ENCODE data around the gene IKZF5.
A peak's percentile ranks its signal among the peaks of the same experiment; 100 is the strongest.

The IKZF5 gene

DNA sequence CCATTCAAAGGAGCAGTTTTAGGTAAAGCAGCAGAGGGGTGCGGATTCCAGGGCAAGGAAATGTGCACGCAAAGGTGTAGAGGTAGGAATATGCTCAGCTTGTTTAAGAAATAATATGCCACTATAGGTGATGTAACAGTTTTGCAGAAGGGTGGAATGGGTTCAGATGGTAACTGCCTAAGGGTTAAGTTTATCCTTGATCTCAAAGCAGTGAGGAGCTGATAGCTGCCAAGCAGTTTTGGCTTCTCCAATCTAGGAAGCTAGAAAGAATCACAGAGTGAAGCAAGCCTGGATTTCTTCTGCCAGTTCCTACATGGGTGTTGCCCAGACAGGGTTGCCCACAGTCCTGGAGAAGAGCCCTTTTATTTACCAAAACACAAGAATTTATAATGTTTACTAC, 6.2 kb upstream of the IKZF5 start:
- no peak for DNase-seq (ENCODE audit: low spot score)

GRCh38 chr10:123013456-123014419, 5.1 kb upstream of the IKZF5 start:
- DNase-seq (ENCODE audit: low spot score) = no peak

- DNase-seq (ENCODE audit: low spot score) = no peak
These were observed 3.4 kb upstream of the IKZF5 start for GRCh38 chr10:123011987-123012386.

GRCh38 chr10:123009105-123009820, 668 bp upstream of the IKZF5 start:
- DNase-seq (ENCODE audit: low spot score) = no peak

GRCh38 chr10:123007558-123008354, 839 bp downstream of the IKZF5 start:
- peak; percentile 51 for DNase-seq (ENCODE audit: low spot score)

GRCh38 chr10:123004298-123004697, 4.3 kb downstream of the IKZF5 start:
- DNase-seq (ENCODE audit: low spot score) = no peak

DNA sequence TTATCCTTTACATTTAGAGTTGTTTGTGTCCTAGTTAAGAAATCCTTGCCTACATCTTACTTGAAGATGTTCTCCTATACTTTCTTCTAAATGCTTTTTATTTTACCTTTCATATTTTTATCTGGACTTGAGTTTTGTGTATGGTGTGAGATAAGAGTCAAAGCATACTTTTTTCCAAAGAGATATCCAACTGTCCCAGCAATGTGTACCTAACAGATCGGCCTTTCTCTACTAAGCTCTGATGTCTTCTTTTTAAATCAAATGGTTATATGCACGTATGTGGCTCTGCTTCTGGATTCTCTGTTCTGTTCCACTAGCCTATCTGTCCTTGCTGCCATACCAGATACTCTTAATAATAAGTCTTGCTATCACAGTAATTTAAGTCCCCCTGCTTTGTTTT, 7.2 kb downstream of the IKZF5 start:
- DNase-seq (ENCODE audit: low spot score) = no peak

DNA sequence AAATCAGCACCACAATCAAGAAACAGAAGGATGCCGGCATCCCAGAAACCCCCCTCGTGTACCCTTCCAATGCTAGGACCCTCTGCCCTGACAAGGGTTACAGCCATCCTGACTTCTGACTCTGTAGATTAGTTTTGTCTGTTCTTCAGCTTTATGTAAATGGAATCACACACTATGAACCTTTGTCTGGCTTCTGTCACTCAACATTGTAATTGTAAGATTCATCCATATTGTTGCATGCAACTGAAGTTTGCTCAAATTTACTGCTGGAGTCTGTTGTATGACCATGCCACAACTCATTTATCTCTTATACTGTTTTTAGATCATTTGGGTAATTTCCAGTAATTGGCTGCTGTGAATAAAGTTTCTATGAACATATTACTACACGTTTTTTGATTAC, 8.4 kb downstream of the IKZF5 start:
- DNase-seq (ENCODE audit: low spot score) = no peak

- DNase-seq (ENCODE audit: low spot score) = no peak
These were observed 9.2 kb downstream of the IKZF5 start for GRCh38 chr10:122999347-122999746.

DNA sequence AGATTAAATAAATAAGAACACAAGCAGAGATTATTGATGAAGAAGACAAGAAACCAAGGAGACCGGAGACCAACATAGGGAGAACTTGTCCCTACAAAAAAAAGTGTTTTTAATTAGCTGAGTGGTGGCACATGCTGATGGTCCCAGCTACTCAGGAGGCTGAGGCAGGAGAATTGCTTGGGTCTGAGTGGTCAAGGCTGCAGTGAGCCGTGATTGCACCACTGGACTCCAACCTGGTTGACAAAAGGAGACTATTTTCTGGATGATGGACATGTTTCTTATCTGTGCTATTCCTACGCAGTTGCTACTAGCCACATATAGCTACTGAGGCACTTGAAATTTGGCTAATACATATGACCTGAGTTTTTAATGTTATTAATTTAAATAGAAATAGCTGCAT, 9.7 kb downstream of the IKZF5 start:
- DNase-seq (ENCODE audit: low spot score) = no peak

GRCh38 chr10:122998360-122998917, 10.2 kb downstream of the IKZF5 start:
- no peak for DNase-seq (ENCODE audit: low spot score)

DNA sequence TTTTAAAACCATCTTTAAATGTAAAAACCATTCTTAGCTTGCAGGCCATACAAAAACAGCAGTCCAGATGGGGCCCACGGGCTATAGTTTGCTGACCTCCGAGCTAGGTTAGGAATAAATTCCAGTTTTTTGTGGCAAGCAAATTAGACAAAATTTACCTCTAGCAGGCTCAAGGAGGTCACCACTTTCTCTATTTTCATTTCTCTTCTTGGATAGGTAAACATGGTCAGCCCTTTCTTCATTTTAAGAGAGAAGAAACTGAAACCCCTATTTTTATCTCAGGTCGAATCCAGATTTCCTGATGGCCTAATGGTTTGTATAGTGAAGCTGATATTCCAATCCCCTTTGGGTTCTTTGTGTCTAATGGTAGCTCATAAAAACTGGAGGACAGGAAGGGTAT, 10.7 kb downstream of the IKZF5 start:
- no peak for DNase-seq (ENCODE audit: low spot score)

DNA sequence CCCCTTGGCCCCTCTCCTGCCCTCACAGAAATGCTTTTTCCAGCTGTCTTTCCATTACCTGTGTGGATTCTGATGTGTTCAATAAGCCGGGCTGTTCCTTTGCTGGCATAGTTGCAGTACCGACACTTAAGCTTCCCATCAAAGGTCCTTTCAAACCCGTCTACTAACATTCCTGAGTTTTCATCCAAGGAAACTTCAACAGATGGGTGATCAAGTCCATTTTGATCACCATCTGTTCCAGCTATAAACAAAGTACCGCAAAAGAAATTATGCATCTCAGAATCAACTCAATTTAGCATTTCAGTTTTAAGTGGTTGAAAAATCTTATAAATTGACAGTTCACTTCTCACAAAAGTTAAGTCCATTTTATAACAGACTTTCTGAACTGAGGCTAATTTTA, 12.7 kb downstream of the IKZF5 start:
- DNase-seq (ENCODE audit: low spot score) = no peak

- DNase-seq (ENCODE audit: low spot score) = no peak
These were observed 14.7 kb downstream of the IKZF5 start for GRCh38 chr10:122993797-122994336.

GRCh38 chr10:122992031-122992585, 16.5 kb downstream of the IKZF5 start:
- no peak for DNase-seq (ENCODE audit: low spot score)

DNA sequence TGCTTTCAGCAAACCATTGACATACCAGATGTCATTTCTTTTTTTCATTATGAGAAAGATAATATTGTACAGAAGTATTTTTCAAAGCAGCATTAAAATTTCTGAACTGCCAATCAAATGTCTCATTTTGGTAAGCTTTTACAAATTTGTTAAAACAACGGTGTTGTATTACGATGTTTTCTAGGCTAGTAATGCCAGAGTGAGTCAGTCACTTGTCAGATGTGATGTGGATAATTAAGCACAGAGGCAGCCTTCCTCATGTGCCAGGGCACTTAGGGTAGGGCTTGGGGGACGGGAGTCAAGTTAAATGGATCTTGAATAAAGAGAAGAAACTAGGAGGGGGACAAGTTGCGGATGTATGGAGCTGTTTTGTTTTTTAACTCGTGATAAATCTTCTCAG, 18.3 kb downstream of the IKZF5 start:
- no peak for DNase-seq (ENCODE audit: low spot score)

DNA sequence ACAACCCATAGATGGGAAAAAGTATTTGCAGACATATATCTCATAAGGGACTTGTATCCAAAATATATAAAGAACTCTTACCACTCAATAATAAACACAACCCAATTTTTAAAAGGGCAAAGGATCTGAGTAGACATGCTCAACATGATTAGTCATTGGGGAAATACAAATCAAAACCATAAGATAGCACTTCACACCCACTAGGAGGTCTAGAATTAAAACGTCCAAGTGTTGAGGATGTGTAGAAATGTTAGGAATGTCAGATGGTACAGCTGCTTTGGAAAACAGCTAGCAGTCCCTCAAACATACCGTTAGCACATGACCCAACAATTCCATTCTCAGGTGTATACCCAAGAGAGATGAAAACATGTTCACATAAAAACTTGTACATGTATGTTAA, 20.1 kb downstream of the IKZF5 start:
- DNase-seq (ENCODE audit: low spot score) = no peak

DNA sequence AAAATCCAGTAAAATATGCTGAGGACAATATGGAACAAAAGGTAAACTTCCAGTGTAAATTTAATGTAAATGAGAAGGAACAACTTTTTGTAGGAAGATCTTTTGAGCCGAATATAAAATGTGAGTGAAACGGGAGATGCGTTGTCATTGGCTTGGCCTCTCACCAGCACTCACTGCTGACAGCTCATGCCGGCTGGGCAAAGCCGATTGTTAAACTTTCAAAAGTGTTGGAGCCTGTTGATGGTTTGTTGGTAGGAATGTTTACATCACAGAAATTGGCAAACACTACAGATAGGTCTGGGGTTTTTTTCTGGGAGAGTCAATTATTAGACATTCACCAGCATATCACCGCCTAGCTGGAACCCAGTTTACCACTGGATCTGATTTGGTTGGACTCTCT, 22.3 kb downstream of the IKZF5 start:
- DNase-seq (ENCODE audit: low spot score) = no peak

DNA sequence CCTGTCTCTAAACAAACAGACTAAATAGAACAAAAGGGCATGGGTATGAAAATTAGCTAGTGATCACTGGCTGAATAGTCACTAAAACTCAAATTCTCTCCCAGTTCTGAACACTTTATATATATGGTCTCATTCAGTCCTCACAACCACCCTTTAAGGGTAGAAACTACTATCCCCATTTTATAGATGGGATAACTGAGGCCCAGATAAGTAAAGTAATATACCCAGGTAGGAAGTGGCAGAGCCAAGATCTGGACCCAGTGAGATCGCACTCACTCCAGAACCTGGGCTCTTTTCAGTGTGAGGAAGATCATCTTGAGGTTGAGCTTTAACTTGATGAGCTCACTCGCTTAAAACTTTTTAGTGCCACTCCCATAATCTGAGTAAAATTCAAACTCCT, 23.9 kb downstream of the IKZF5 start:
- no peak for DNase-seq (ENCODE audit: low spot score)

GRCh38 chr10:122983898-122984297, 24.7 kb downstream of the IKZF5 start:
- DNase-seq (ENCODE audit: low spot score) = no peak

GRCh38 chr10:122981066-122981464, 27.5 kb downstream of the IKZF5 start:
- DNase-seq (ENCODE audit: low spot score) = no peak

All from CD4-positive, alpha-beta T cell treated with Interleukin-6 at 100 ng/mL for 8 hours (primary cell).